ENCODE measurements around the gene LARP6.

The LARP6 gene

GRCh38 chr15:70835841-70836240, 18.1 kb downstream of the LARP6 start:
- Histone ChIP-seq H3K4me1 (ENCODE audit: control insufficient read depth in 1 of 2, insufficient read depth in 2 of 2, low read length in 2 of 2) (peaks cover 0 to 4% of the 10 kb centered on the region in 2 donors), H3K27me3 (ENCODE audit: low read depth, low read length) (no peaks in the 10 kb centered on the region), H3K27ac (ENCODE audit: low read length) (no peak overlapping the region), H3K4me3 (ENCODE audit: low read depth in 1 of 2, low read length in 2 of 2) (no peak overlapping the region), H3K36me3 (ENCODE audit: control insufficient read depth in 1 of 2, insufficient read depth in 2 of 2, low read length in 2 of 2) (peaks cover 7 to 34% of the 10 kb centered on the region in 2 donors), H3K9me3 (ENCODE audit: control insufficient read depth in 1 of 2, low read length in 2 of 2) (no peaks in the 10 kb centered on the region)

- peaks cover 0 to 4% of the 10 kb centered on the region in 2 donors for H3K4me1 ChIP-seq (ENCODE audit: control insufficient read depth in 1 of 2, insufficient read depth in 2 of 2, low read length in 2 of 2)
- H3K36me3 ChIP-seq (ENCODE audit: control insufficient read depth in 1 of 2, insufficient read depth in 2 of 2, low read length in 2 of 2) = peaks cover 7 to 34% of the 10 kb centered on the region in 2 donors
- H3K27me3 ChIP-seq (ENCODE audit: low read depth, low read length) = no peaks in the 10 kb centered on the region
- H3K4me3 ChIP-seq (ENCODE audit: low read depth in 1 of 2, low read length in 2 of 2) = no peak overlapping the region
- H3K27ac ChIP-seq (ENCODE audit: low read length) = no peak overlapping the region
- no peaks in the 10 kb centered on the region for H3K9me3 ChIP-seq (ENCODE audit: control insufficient read depth in 1 of 2, low read length in 2 of 2)
Measured at GRCh38 chr15:70835415-70835814, 18.5 kb downstream of the LARP6 start.

DNA sequence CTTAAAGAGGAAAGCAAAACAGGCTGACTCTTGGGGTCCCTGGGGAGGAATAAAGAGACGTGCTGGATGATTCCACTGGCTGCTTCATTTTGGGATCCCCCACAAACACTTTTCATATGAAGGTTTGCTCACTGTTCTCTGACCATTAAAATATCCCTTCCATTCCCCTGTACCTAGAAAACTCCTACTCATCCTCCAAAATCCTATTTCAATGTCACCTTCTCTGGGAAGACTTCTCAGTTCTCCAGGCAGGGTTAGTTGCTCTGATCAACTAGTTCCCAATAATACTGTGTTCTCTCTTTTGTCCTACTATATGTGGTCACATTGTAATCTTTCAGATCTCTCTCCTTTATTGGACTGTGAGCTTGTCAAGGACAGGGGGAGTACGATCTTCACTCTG, 19.0 kb downstream of the LARP6 start:
- no peak overlapping the region for H3K27ac ChIP-seq (ENCODE audit: low read length)
- H3K27me3 ChIP-seq (ENCODE audit: low read depth, low read length) = no peaks in the 10 kb centered on the region
- H3K4me1 ChIP-seq (ENCODE audit: control insufficient read depth in 1 of 2, insufficient read depth in 2 of 2, low read length in 2 of 2) = peaks cover 0 to 4% of the 10 kb centered on the region in 2 donors
- H3K4me3 ChIP-seq (ENCODE audit: low read depth in 1 of 2, low read length in 2 of 2) = no peak overlapping the region
- no peaks in the 10 kb centered on the region for H3K9me3 ChIP-seq (ENCODE audit: control insufficient read depth in 1 of 2, low read length in 2 of 2)
- H3K36me3 ChIP-seq (ENCODE audit: control insufficient read depth in 1 of 2, insufficient read depth in 2 of 2, low read length in 2 of 2) = peaks cover 7 to 34% of the 10 kb centered on the region in 2 donors

DNA sequence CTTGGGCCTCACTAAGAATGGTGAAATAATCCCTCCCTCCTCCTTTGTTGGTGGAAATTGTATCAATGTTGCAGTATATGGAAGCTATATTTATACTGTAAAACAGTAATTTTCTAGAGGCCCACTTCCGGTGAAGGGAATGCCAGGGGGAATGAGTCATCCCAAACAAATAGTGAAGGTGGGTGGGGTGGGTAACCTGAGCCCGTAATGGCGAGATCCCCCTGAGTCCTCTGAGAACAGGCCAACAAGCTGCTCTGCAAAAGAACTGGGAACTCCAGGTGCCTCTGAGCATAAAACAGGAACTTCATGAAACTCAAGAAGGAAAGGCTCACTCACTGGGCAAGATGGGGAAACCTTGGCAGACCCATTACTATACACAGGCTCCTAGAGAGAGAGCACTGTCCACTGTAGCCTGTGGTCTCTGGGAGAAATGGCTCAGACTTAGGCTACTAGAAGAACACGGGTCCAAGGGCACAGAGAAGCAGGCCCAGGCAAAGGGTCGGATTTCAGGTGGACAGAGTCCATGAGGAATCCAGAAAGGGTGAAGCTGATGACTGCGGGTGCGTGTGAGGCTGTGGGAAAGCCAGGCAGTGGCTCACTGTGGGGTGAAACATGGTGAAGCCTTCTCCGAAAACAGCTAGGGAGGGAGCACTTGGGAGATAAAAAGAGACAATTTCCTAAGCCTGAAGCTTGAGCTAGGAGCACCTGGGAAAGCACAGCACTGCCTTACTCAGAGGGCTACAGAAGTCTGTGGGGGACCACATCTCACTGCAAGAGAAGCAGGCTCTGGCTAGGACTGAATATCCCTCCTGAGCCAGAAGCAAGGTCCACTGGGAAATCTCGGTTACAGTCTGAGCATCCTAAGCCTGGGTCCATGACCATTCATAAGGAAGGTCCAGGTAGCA, 19.8 kb downstream of the LARP6 start:
- Histone ChIP-seq H3K9me3 (ENCODE audit: control insufficient read depth in 1 of 2, low read length in 2 of 2) (no peaks in the 10 kb centered on the region), H3K4me1 (ENCODE audit: control insufficient read depth in 1 of 2, insufficient read depth in 2 of 2, low read length in 2 of 2) (peaks cover 0 to 4% of the 10 kb centered on the region in 2 donors), H3K27ac (ENCODE audit: low read length) (no peak overlapping the region)

GRCh38 chr15:70833422-70833821, 20.5 kb downstream of the LARP6 start:
- no peaks in the 10 kb centered on the region for H3K9me3 ChIP-seq (ENCODE audit: control insufficient read depth in 1 of 2, low read length in 2 of 2)
- no peaks in the 10 kb centered on the region for H3K27me3 ChIP-seq (ENCODE audit: low read depth, low read length)
- H3K36me3 ChIP-seq (ENCODE audit: control insufficient read depth in 1 of 2, insufficient read depth in 2 of 2, low read length in 2 of 2) = peaks cover 7 to 34% of the 10 kb centered on the region in 2 donors
- no peak overlapping the region for H3K4me3 ChIP-seq (ENCODE audit: low read depth in 1 of 2, low read length in 2 of 2)
- H3K27ac ChIP-seq (ENCODE audit: low read length) = no peak overlapping the region
- peaks cover 0 to 4% of the 10 kb centered on the region in 2 donors for H3K4me1 ChIP-seq (ENCODE audit: control insufficient read depth in 1 of 2, insufficient read depth in 2 of 2, low read length in 2 of 2)

More for the DNA sequence above, 19.8 kb downstream of the LARP6 start:
- Histone ChIP-seq H3K36me3 (ENCODE audit: control insufficient read depth in 1 of 2, insufficient read depth in 2 of 2, low read length in 2 of 2) (peaks cover 7 to 34% of the 10 kb centered on the region in 2 donors), H3K27me3 (ENCODE audit: low read depth, low read length) (no peaks in the 10 kb centered on the region), H3K4me3 (ENCODE audit: low read depth in 1 of 2, low read length in 2 of 2) (no peak overlapping the region)

DNA sequence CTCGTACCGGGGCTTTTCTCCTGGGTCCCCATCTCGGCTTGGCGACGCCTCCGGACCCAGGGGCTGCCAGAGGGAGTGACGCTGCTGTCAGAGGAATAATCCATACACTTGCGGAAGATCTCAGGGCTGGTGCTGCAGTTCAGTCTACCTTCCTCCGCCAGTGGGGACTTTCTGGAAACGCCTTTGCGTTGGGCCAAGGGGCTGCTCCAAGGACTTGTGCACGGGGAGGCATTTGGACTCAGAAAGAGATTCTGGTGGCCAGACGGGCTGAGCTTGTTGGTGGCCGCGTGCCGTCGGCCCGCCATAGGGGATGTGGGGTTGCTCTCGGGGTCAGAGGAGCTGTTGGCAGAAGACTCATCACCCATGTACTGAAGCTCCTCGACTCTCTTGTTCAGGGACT, 21.8 kb downstream of the LARP6 start:
- Histone ChIP-seq H3K36me3 (ENCODE audit: control insufficient read depth in 1 of 2, insufficient read depth in 2 of 2, low read length in 2 of 2) (peaks cover 7 to 34% of the 10 kb centered on the region in 2 donors), H3K27me3 (ENCODE audit: low read depth, low read length) (no peaks in the 10 kb centered on the region), H3K9me3 (ENCODE audit: control insufficient read depth in 1 of 2, low read length in 2 of 2) (no peaks in the 10 kb centered on the region), H3K4me3 (ENCODE audit: low read depth in 1 of 2, low read length in 2 of 2) (no peak overlapping the region), H3K4me1 (ENCODE audit: control insufficient read depth in 1 of 2, insufficient read depth in 2 of 2, low read length in 2 of 2) (peaks cover 0 to 4% of the 10 kb centered on the region in 2 donors), H3K27ac (ENCODE audit: low read length) (no peak overlapping the region)

DNA sequence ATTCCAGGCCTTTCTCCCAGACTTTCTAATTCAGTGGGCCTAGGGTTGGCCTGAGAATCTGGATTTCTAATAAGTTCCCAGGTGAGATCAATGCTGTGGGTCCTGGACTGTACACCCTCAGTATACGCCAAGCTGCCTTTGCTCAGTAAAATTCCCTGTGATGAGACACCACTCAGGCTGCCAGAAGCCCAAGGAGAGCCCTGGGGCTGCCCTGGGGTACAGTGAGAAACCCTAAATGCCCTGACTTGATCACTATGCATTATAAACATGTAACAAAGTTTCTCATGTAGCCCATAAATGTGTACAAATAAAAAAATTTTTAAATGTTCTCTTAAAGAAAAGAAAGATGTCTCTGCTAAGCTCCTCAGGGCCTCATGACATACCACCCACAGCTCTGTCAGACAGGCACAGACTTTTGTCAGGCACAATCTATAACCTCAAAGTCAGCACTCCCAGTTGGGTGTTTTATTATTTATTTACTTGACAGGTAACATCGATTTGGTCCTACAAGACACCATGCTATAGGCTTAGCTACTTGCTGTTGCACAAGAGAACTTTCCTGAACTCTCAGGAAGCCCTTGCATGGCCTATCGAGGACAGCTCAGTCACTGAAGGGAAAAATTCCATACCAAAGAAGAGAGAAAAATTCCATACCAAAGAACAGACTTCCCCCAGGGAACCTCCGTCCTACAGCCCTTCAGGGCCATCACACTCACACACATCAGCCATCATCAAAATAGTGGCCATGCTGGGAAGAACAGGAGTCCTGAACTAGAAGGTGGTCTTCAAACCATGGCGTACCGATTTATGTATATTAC, 22.7 kb downstream of the LARP6 start:
- Histone ChIP-seq H3K27me3 (ENCODE audit: low read depth, low read length) (no peaks in the 10 kb centered on the region), H3K27ac (ENCODE audit: low read length) (no peak overlapping the region), H3K4me1 (ENCODE audit: control insufficient read depth in 1 of 2, insufficient read depth in 2 of 2, low read length in 2 of 2) (peaks cover 0 to 4% of the 10 kb centered on the region in 2 donors), H3K4me3 (ENCODE audit: low read depth in 1 of 2, low read length in 2 of 2) (no peak overlapping the region), H3K9me3 (ENCODE audit: control insufficient read depth in 1 of 2, low read length in 2 of 2) (no peaks in the 10 kb centered on the region), H3K36me3 (ENCODE audit: control insufficient read depth in 1 of 2, insufficient read depth in 2 of 2, low read length in 2 of 2) (peaks cover 7 to 34% of the 10 kb centered on the region in 2 donors)

DNA sequence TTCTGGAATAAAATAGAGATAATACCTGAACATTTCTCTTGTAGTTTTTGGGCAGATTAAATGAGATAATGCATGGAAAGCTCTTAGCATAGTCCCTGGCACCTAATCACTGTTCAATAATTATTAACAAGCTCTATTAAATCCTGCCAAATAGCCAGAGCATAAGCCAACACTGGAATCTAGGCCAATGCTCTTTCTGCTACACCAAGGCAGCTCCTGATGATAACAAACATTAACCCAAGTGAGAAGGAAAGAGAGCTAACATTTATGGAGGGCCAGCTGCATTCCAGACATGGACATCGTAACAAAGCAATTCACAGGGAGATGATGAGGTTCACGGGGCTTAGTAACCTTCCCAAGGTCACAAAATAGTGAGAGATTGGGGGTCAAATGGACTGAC, 23.3 kb downstream of the LARP6 start:
- peaks cover 0 to 4% of the 10 kb centered on the region in 2 donors for H3K4me1 ChIP-seq (ENCODE audit: control insufficient read depth in 1 of 2, insufficient read depth in 2 of 2, low read length in 2 of 2)
- H3K27ac ChIP-seq (ENCODE audit: low read length) = no peak overlapping the region
- peaks cover 7 to 33% of the 10 kb centered on the region in 2 donors for H3K36me3 ChIP-seq (ENCODE audit: control insufficient read depth in 1 of 2, insufficient read depth in 2 of 2, low read length in 2 of 2)
- H3K4me3 ChIP-seq (ENCODE audit: low read depth in 1 of 2, low read length in 2 of 2) = no peak overlapping the region
- H3K9me3 ChIP-seq (ENCODE audit: control insufficient read depth in 1 of 2, low read length in 2 of 2) = no peaks in the 10 kb centered on the region
- no peaks in the 10 kb centered on the region for H3K27me3 ChIP-seq (ENCODE audit: low read depth, low read length)

- Histone ChIP-seq H3K36me3 (ENCODE audit: control insufficient read depth in 1 of 2, insufficient read depth in 2 of 2, low read length in 2 of 2) (peaks cover 0 to 23% of the 10 kb centered on the region in 2 donors), H3K4me1 (ENCODE audit: control insufficient read depth in 1 of 2, insufficient read depth in 2 of 2, low read length in 2 of 2) (peaks cover 0 to 4% of the 10 kb centered on the region in 2 donors), H3K27ac (ENCODE audit: low read length) (no peak overlapping the region), H3K27me3 (ENCODE audit: low read depth, low read length) (no peaks in the 10 kb centered on the region), H3K9me3 (ENCODE audit: control insufficient read depth in 1 of 2, low read length in 2 of 2) (no peaks in the 10 kb centered on the region), H3K4me3 (ENCODE audit: low read depth in 1 of 2, low read length in 2 of 2) (no peak overlapping the region)
Measured at GRCh38 chr15:70829371-70830166, 24.4 kb downstream of the LARP6 start.

- Histone ChIP-seq H3K27ac (ENCODE audit: low read length) (no peak overlapping the region), H3K4me3 (ENCODE audit: low read depth in 1 of 2, low read length in 2 of 2) (no peak overlapping the region)
Measured at GRCh38 chr15:70827721-70828120, 26.2 kb downstream of the LARP6 start.

More at GRCh38 chr15:70827721-70828120, 26.2 kb downstream of the LARP6 start:
- Histone ChIP-seq H3K9me3 (ENCODE audit: control insufficient read depth in 1 of 2, low read length in 2 of 2) (no peaks in the 10 kb centered on the region), H3K4me1 (ENCODE audit: control insufficient read depth in 1 of 2, insufficient read depth in 2 of 2, low read length in 2 of 2) (no peaks in the 10 kb centered on the region), H3K27me3 (ENCODE audit: low read depth, low read length) (no peaks in the 10 kb centered on the region), H3K36me3 (ENCODE audit: control insufficient read depth in 1 of 2, insufficient read depth in 2 of 2, low read length in 2 of 2) (peaks cover 0 to 14% of the 10 kb centered on the region in 2 donors)

Data from muscle layer of duodenum (tissue), 2 donors.